HG02588 (cell line): ENCODE results near the gene NHLRC4.

Source experiments
- ATAC-seq: cut with Tn5 transposase; IDR thresholded peaks from one replicate; pipeline ENCODE4 v1.9.1; 2021; ENCODE audit warnings: mild to moderate bottlenecking, moderate library complexity; ENCODE audit not compliant: unreplicated experiment

The NHLRC4 gene

DNA sequence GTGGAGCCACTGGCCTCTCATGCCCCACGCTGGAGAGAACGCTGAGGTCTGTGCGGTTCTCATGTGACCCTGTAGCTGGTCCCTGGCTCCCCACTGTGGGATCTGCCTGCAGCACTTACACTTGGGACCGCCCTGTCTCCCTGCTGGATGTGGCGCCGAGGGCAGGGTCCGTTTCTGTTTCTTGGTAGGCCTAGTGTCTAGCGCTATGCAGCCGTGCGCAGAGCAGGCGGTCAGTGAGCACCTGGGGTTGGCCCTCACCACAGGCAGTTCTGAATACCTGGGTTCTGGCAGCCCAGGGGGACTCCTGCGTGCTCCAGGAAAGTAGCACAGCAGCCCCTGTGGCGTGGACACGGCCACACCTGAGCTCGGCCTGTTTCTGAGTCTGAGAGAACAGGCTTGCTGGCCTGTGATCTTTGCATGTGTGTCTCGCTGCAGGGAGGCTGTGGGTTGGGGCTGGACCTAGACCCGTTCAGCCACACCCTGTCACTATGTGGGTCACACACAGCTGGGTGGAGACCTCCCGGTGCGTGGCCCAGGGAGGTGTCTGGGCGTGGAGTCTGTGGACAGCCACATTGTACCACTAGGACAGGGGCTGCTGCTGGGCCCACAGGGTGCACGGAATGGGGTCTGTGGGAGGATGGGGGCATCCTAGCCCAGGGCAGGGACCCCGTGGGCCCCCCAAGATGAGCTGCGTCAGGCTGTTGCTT lies 36.5 kb upstream of the NHLRC4 start:
- ATAC-seq, result no peak

DNA sequence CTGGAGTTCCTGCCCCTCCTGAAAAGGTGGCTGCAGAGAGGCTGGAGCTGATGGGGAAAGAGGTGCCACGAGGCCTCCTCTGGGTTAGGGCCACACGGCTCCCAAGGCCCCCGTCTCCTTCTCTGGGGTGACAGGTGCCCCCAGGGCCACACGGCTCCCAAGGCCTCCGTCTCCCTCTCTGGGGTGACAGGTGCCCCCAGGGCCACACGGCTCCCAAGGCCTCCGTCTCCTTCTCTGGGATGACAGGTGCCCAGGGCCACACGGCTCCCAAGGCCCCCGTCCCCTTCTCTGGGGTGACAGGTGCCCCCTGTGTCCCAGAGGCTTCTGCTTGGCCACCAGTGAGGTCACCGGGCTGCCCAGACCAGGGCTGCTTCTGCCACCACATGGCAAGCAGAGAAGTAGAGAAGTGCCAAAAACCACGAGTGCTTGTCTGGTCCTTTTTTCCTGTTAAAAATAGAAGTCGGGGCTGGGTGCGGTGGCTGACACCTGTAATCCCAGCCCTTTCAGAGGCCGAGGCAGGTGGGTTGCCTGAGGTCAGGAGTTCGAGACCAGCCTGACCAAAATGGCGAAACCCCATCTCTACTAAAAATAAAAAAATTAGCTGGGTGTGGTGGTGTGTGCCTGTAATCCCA lies 35.2 kb upstream of the NHLRC4 start:
- no peak for ATAC-seq

- no peak for ATAC-seq
These were observed 33.2 kb upstream of the NHLRC4 start for GRCh38 chr16:533391-534123.

- ATAC-seq, result no peak
These were observed 32.7 kb upstream of the NHLRC4 start for GRCh38 chr16:534135-534534.

DNA sequence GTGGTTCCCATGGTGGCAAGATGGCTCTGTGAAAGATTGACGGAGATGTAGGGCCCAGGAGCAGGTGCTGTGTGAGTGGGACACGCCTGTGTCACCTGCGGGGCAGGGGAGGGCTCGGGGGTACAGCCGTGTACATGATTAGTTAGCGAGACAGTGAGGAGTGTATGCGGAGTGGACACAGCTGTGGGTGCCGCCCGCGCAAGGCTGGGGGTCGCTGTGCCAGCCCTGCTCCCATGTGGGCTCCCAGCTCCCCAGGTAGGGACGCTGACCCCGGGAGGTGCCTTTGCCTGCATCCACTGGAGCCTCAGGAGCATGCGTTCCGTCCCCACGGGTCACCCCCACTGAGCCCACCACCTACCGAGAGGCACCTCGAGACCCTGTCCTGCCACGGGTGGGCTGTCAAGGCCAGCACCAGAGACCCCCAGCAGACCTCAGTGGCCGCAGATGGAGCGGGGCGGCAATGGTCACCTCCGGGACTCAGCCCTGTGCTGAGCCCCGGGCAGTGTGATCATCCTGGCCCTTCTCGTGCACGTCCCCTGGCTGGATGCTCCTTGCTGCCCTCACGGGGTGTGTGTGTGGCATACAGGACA lies 31.9 kb upstream of the NHLRC4 start:
- ATAC-seq, result no peak

DNA sequence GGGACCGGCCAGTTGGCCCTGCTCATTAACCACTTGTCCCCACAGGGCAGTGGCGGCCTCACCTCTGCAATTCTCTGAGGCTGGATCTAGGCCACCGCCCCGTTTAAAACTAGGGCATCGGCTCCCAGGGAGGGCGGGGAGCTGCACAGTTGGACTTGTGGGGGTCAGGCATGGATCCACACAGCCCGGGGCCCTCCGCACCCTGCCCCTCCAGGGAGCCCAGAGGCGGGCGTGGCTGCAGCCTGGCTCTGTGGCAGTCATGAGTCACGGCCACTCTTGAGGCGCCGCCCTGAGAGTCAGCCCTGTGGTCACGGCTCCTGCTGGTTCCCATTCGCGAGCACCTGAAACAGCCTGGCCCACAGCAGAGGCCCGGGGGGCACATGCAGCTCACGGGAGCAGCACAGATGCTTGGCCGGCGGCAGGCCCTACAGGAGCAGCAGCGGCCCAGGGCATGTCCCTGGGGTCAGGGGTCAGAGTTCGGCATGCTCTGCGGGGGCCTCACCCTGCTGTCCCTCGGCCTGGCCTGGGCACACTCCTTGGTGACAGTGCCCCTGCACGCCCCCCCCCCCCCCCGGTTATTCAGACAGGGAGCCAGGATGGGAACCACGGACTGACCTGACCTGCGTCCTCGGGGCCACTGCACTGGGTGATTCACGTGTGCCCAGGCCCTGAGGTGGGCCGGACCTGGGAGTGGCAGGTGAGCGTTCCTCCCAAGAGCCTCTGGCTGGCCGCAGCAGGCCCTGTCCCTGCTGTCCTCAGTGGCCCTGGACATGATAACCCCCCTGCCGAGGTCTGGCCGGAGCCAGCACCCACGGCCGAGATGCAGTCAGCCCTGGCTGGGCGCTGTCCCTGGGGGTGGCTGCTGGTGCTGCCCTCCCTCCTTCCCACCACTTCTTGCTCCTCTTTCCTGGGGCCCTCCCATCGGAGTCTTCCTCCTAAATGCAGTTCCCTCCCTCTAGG lies 31.1 kb upstream of the NHLRC4 start:
- ATAC-seq, result no peak

- ATAC-seq, result no peak
These were observed 30.1 kb upstream of the NHLRC4 start for GRCh38 chr16:536746-537145.

- no peak for ATAC-seq
These were observed 29.1 kb upstream of the NHLRC4 start for GRCh38 chr16:537415-538335.

DNA sequence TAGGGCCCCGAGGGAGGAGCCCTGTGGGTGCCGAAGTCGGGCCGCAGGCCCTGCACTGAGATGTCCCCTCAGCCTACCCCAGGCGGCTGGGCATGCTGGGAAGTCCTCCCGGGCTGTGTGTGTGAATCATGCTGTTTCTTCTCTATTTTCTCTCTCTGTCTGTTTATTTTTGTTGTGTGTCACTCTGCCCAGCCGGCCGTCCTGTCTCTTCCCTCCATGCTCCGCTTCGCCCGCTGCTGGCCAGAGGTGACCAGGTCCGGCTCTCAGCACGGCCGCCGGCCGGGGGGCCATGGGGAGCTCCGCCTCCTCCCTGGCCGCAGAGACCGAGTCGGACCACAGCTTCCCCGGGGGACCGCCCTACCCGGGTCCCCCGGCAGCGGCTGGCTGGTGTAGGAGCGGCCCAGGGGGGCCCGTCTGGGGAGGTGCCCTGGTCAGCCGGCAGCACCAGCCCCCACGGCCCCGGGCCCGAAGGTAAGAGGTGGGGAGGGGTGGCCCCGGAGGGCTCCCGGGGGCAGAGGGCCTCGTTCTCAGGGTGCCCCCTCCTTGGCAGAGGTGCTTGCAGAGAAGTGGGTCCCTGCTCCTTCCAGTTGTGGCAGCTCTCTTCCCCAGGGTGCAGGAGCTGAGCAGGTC lies 26.8 kb upstream of the NHLRC4 start:
- ATAC-seq, result no peak

DNA sequence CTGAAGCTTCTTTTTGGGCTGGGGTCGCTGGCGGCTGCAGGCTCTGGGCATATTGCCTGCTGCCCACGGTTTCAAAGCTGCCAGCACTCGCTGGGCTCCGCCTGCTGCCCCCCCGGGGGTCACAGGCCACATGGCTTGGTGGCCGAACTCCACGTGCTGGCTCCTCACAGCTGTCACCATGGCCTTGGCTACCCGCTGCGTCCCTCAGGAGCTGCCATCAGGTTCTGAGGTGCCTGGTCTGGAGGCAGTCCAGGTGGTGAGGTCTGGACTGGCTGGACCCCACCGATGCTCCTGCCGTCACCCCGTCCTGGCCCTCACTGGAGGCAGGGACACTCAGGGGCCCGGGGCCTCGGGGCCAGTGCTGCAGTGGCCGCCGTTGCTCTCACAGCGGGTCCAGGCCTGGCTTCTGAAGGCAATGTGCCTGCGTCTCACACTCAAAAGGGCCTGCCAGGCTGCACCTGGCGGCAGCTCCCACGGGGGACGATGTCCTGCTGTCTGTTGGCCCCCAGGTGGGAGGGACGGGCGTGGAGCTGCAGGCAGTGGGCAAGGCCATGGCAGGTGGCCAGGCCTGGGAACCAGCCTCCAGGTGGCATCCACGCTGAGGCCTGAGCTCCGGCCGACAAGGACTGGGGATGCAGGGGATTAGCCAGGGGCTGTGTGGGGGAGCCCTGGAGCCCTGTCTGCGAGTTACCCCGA lies 26.0 kb upstream of the NHLRC4 start:
- no peak for ATAC-seq

GRCh38 chr16:543301-544164 lies 23.3 kb upstream of the NHLRC4 start:
- ATAC-seq, result no peak

GRCh38 chr16:544517-544916 lies 22.3 kb upstream of the NHLRC4 start:
- no peak for ATAC-seq

DNA sequence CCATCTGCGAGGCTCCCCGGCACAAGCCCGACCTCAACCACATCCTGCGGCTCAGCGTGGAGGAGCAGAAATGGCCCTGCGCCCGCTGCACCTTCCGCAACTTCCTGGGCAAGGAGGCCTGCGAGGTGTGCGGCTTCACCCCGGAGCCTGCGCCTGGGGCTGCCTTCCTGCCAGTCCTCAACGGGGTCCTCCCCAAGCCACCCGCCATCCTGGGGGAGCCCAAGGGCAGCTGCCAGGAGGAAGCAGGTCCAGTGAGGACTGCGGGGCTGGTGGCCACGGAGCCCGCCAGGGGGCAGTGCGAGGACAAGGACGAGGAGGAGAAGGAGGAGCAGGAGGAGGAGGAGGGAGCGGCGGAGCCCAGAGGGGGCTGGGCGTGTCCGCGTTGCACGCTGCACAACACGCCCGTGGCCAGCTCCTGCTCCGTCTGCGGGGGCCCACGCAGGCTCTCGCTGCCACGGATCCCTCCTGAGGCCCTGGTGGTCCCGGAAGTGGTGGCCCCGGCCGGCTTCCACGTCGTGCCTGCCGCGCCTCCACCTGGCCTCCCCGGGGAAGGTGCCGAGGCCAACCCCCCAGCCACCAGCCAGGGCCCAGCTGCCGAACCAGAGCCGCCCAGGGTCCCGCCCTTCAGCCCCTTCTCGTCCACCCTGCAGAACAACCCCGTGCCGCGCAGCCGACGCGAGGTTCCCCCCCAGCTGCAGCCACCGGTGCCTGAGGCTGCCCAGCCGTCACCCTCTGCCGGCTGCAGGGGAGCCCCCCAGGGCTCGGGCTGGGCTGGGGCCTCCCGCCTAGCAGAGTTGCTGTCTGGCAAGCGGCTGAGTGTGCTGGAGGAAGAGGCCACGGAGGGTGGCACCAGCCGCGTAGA lies 19.7 kb upstream of the NHLRC4 start:
- no peak for ATAC-seq

DNA sequence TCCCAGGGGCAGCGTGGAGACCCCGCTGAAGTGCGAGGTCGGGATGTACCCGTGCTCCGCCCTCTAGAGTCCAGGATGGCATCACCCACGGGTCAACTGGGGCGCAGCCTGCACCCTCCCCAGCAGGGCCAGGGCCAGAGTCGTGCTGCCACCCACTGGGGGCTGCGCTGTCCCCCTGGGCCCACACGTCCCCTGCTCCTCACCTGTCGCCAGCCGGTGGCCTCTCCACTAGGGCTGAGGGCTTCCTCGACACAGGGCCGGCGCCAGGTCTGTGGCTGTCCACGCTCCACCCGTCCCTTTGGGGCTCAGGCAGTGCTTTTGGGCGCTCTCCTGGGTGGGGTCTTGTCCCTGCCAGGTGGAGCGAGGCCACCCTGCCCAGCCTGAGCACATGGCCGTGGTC lies 18.2 kb upstream of the NHLRC4 start:
- no peak for ATAC-seq

DNA sequence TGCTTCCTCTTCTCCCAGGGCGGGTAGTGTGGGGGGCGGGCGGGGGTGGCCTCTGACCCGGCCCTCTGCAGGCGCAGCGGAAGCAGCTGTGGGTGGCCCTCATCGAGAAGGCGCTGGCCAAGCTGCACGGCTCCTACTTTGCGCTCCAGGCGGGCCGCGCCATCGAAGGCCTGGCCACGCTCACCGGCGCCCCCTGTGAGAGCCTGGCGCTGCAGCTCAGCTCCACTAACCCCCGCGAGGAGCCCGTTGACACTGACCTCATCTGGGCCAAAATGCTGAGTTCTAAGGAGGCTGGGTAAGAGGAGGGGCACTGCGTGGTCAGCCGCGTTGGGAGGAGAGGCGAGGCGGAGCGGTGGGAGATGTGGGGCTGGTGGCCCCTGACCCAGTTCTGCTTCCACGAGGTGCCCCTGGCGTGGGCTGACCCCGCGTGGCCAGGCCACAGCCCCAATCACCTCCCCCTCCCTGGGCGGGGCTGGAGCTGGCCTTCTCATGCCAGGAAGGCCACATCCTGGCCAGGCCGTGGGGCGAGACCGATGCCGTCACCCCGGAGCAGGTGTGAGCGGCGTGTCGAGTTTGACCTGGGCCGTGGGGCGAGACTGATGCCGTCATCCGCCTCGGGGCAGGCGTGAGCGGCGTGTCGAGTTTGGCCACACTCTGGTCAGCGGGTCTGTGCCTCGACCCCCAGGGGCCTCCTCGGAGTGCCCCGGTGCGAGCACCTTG lies 17.1 kb upstream of the NHLRC4 start:
- no peak for ATAC-seq

GRCh38 chr16:551210-551609 lies 15.6 kb upstream of the NHLRC4 start:
- ATAC-seq, result no peak
